PFSK-1 (cell line): ENCODE results near the gene PHACTR3.

Source experiments
- FOXP2 ChIP-seq: optimal IDR thresholded peaks from 2 replicates; pipeline ENCODE3; 2011; ENCODE audit warnings: borderline replicate concordance, control low read depth, inconsistent platforms; ENCODE audit not compliant: insufficient read depth; ENCODE audit errors: extremely low read length, extremely low read depth
- POLR2AphosphoS5 ChIP-seq: IDR thresholded peaks from 2 replicates; pipeline ENCODE4 v1.6.1; 2012; ENCODE audit warnings: low read depth, mild to moderate bottlenecking, control low read depth, low read length, moderate library complexity
- REST ChIP-seq, 2 experiments: IDR thresholded peaks; 2 replicates each; pipeline versions ENCODE4 v1.6.1 to v1.8.0; 2011 to 2012; ENCODE audit warnings: low read depth in 2 of 2, low read length in 2 of 2, control low read depth in 1 of 2, inconsistent platforms in 1 of 2, mild to moderate bottlenecking in 1 of 2, moderate library complexity in 1 of 2; ENCODE audit not compliant: insufficient read depth in 1 of 2
- SIN3A ChIP-seq: IDR thresholded peaks from 2 replicates; pipeline ENCODE4 v1.6.1; 2012; ENCODE audit warnings: mild to moderate bottlenecking, low read length, moderate library complexity, borderline replicate concordance; ENCODE audit not compliant: insufficient read depth
- TAF1 ChIP-seq: IDR thresholded peaks from 2 replicates; pipeline ENCODE4 v1.6.1; 2012; ENCODE audit warnings: low read length, control low read depth, borderline replicate concordance; ENCODE audit not compliant: insufficient read depth

The PHACTR3 gene

GRCh38 chr20:59561228-59561605 lies 43.1 kb upstream of the PHACTR3 start:
- TF ChIP-seq SIN3A = no peak

GRCh38 chr20:59561614-59562277 lies 42.6 kb upstream of the PHACTR3 start:
- TF ChIP-seq FOXP2 = no peak
- no peak for TF ChIP-seq TAF1
- no peak for TF ChIP-seq SIN3A

GRCh38 chr20:59564171-59564570 lies 40.2 kb upstream of the PHACTR3 start:
- TF ChIP-seq TAF1 = no peak
- TF ChIP-seq POLR2AphosphoS5 = no peak
- no peak for TF ChIP-seq FOXP2

- TF ChIP-seq POLR2AphosphoS5 = no peak
- no peak for TF ChIP-seq TAF1
- no peak for TF ChIP-seq REST (IDR thresholded peaks at IDR 0.05; ENCODE audit: insufficient read depth in 1 of 2, low read depth in 2 of 2, low read length in 2 of 2)
Measured at GRCh38 chr20:59564943-59565342, 39.4 kb upstream of the PHACTR3 start.

GRCh38 chr20:59565768-59566461 lies 38.4 kb upstream of the PHACTR3 start:
- TF ChIP-seq REST (IDR thresholded peaks at IDR 0.05; ENCODE audit: insufficient read depth in 1 of 2, low read depth in 2 of 2, low read length in 2 of 2) = no peak
- no peak for TF ChIP-seq TAF1
- no peak for TF ChIP-seq POLR2AphosphoS5
- no peak for TF ChIP-seq FOXP2
- TF ChIP-seq SIN3A = no peak

GRCh38 chr20:59566631-59567524 lies 37.5 kb upstream of the PHACTR3 start:
- TF ChIP-seq FOXP2 (no peak), SIN3A (no peak), TAF1 (no peak), REST (IDR thresholded peaks at IDR 0.05; ENCODE audit: insufficient read depth in 1 of 2, low read depth in 2 of 2, low read length in 2 of 2) (no peak), POLR2AphosphoS5 (no peak)
